Kidney (tissue), 14 donors: ENCODE measurements around the gene GPX4. TPM values are rescaled to one million over a fixed set of nuclear protein-coding genes. Genes with fewer than 3 reads are reported as not detected.

Experiments used
- DNase-seq, 5 donors: peaks; one replicate each; pipeline ENCODE4 v3.0.0-alpha.2; 2013 to 2020
- FAIRE-seq: peaks from 2 replicates; lab custom pipeline; 2012; peaks lifted over from hg19 to GRCh38; lab: Jason Lieb, UNC
- H3K27ac ChIP-seq, 2 donors: one replicate each; pipeline ENCODE4 v1.7.0; 2013; ENCODE audit warnings: low read depth in 2 of 2, low read length in 2 of 2, inconsistent platforms in 1 of 2
- H3K27me3 ChIP-seq: one replicate; pipeline ENCODE4 v1.7.1; 2013; ENCODE audit warnings: low read length, inconsistent platforms; ENCODE audit not compliant: control insufficient read depth, insufficient read depth
- H3K36me3 ChIP-seq, 3 donors: one replicate each; pipeline versions ENCODE4 v1.7.0 to v1.7.1; 2013; ENCODE audit warnings: low read length in 3 of 3, control low read depth in 1 of 3, inconsistent platforms in 1 of 3; ENCODE audit not compliant: insufficient read depth in 3 of 3, control insufficient read depth in 2 of 3
- H3K4me1 ChIP-seq, 3 donors: one replicate each; pipeline versions ENCODE4 v1.7.0 to v1.7.1; 2013; ENCODE audit warnings: low read length in 3 of 3, inconsistent platforms in 1 of 3, low read depth in 1 of 3; ENCODE audit not compliant: control insufficient read depth in 2 of 3, insufficient read depth in 2 of 3
- H3K4me3 ChIP-seq, 3 donors: one replicate each; pipeline versions ENCODE4 v1.7.0 to v1.8.1; 2013; ENCODE audit warnings: low read length in 3 of 3, control low read depth in 1 of 3, inconsistent platforms in 1 of 3
- H3K9ac ChIP-seq, 3 donors: one replicate each; pipeline versions ENCODE4 v1.7.0 to v1.7.1; 2013; ENCODE audit warnings: low read length in 3 of 3, control low read depth in 1 of 3, inconsistent platforms in 1 of 3
- H3K9me3 ChIP-seq, 3 donors: one replicate each; pipeline versions ENCODE4 v1.7.0 to v1.7.1; 2013; ENCODE audit warnings: low read length in 3 of 3, control low read depth in 1 of 3, inconsistent platforms in 1 of 3; ENCODE audit not compliant: control insufficient read depth in 2 of 3, insufficient read depth in 1 of 3
- intact Hi-C: fragments of 100-400 bp; cut with DNase I; formaldehyde crosslinking; loops from one replicate; pipeline ENCODE4 v1.11.1; 2022
- polyA plus RNA-seq: library from polyadenylated mRNA; stranded (reverse); fragments of 350-450 nt; fragmentation: Illumina TruSeq; extraction: RNeasy Lipid Tissue Mini Kit (QIAGEN cat#74804); gene quantifications from one replicate; pipeline ENCODE4 v1.2.3, GENCODE V29; 2014; ENCODE audit warnings: low read depth, low replicate concordance; ENCODE audit not compliant: insufficient read depth
- total RNA-seq: library from RNA; stranded (reverse); fragmentation: NEBNext Ultra II Directional; extraction: Animal tissue kit (Norgen Biotek cat#: 25700); gene quantifications from one replicate; pipeline ENCODE4 v1.2.1, GENCODE V29; 2021
- TF ChIP-seq, protein P1 (sequence below): IDR thresholded peaks from 3 replicates; pipeline ENCODE4 v1.5.1; 2012; ENCODE audit warnings: mild to moderate bottlenecking, moderate library complexity, borderline replicate concordance; ENCODE audit not compliant: insufficient read depth; ENCODE audit errors: extremely low read depth
- donor health status: control.
- donor health status: control.
- donor health status: control.
- donor health status: control.
- donor health status: control.
- donor health status: DM: yes; HTN: yes; CAD: no.
- donor health status: Normal renal cell carcinoma (clear cell type).

GPX4 gene
- total and polyA plus RNA-seq, 2 donors from 2014 or later, result 268 to 966 TPM

DNA sequence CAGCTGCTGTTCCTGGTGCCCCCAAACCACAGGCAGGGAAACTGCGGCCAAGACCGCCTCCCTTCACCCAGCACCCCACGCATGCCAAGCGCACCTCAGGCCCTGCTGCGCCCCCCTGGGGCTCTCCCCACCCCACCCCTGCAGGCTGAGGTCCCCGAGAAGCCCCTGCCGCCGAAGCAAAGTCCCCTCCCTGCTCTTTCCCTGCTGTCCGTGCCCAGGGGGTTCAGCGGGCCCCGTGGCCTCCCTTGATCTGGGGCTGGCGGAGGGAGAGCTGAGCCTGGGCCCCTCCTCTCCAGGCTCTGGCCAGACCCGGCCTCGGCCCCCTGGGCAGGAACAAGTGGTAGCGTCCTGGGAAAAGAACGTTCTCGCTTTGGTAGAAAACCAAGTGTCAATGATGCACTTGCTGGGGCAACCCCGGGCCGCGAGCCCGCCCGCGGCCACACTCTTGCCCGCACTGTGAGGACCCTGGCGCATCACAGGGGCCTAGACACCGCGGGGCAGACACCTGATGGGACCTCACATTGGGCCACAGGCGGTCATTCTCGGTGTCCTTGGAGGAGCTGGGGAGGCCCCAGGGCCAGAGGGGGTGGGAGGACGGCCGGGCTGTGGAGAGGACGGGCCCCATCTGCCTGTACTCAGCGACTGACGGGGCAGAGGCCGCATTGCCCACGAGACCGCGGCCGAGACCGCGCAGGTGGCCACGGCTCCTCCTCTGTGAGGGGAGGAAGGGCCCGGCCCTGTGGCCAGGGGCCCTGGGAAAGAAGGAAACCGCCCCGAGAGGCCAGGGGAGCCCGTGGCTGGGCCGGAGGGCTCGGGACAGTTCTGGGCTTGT, 29.0 kb downstream of the GPX4 start:
- DNase-seq, result no peak
- H3K27ac ChIP-seq, result peak overlapping the region; percentile 94 to 96
- peaks cover 0 to 20% (median 0%) of the 10 kb centered on the region in 3 donors for H3K4me1 ChIP-seq
- H3K27me3 ChIP-seq, result no peaks in the 10 kb centered on the region
- H3K9ac ChIP-seq, result peak overlapping the region in 1 of 3 donors; percentile 58
- H3K9me3 ChIP-seq, result no peaks in the 10 kb centered on the region
- intact Hi-C loops, result no loop called here
- peak overlapping the region in 2 of 3 donors; percentile 9 to 29 for H3K4me3 ChIP-seq
- TF ChIP-seq, protein P1, sequence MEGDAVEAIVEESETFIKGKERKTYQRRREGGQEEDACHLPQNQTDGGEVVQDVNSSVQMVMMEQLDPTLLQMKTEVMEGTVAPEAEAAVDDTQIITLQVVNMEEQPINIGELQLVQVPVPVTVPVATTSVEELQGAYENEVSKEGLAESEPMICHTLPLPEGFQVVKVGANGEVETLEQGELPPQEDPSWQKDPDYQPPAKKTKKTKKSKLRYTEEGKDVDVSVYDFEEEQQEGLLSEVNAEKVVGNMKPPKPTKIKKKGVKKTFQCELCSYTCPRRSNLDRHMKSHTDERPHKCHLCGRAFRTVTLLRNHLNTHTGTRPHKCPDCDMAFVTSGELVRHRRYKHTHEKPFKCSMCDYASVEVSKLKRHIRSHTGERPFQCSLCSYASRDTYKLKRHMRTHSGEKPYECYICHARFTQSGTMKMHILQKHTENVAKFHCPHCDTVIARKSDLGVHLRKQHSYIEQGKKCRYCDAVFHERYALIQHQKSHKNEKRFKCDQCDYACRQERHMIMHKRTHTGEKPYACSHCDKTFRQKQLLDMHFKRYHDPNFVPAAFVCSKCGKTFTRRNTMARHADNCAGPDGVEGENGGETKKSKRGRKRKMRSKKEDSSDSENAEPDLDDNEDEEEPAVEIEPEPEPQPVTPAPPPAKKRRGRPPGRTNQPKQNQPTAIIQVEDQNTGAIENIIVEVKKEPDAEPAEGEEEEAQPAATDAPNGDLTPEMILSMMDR, result no peak
- FAIRE-seq, result no peak
- no peaks in the 10 kb centered on the region for H3K36me3 ChIP-seq

DNA sequence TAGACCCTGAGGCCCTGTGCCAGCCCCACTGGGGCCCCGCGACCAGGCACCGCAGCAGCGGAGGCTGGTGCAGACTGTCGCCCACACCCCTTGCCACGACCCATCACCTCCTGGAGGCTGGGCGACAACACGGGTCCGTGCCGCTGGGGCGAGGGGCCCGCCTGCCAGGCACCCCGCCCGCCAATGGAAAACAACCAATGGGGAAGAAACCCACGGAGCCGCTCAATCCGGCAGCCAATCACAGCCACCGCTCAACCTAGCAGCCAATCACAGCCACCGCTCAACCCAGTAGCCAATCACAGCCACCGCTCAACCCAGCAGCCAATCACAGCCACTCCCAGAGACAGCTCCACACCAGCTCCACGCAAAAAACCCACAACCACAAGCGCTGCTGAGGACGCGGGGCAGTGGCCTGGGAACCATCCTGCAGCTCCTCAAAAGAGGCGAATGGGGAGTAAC, 29.7 kb downstream of the GPX4 start:
- no peak overlapping the region for H3K4me3 ChIP-seq
- H3K4me1 ChIP-seq, result peaks cover 0 to 20% (median 0%) of the 10 kb centered on the region in 3 donors
- DNase-seq, result no peak
- no peaks in the 10 kb centered on the region for H3K9me3 ChIP-seq
- no peak overlapping the region for H3K9ac ChIP-seq
- no peak for FAIRE-seq
- no peaks in the 10 kb centered on the region for H3K36me3 ChIP-seq
- intact Hi-C loops, result no loop called here
- no peaks in the 10 kb centered on the region for H3K27me3 ChIP-seq
- peak overlapping the region; percentile 94 to 96 for H3K27ac ChIP-seq
- TF ChIP-seq, protein P1, result no peak

DNA sequence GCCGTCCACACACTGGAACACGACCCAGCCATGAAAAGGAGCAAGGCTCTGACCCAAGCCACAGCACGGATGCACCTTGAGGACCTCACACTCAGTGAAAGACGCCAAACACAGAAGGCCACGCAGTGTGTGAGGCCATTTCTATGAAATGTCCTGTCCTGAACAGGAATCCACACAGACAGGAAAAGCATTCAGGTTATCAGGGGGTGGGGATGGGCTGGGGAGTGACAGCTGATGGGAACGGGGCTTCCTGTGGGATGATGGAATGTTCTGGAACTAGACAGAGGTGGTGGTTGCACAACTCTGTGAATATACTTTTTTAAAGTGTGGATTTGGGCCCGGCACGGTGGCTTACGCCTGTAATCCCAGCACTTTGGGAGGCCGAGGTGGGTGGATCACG, 30.6 kb downstream of the GPX4 start:
- Histone ChIP-seq H3K4me3 (no peak overlapping the region), H3K4me1 (peaks cover 0 to 20% (median 0%) of the 10 kb centered on the region in 3 donors), H3K27me3 (no peaks in the 10 kb centered on the region), H3K36me3 (no peaks in the 10 kb centered on the region), H3K9ac (no peak overlapping the region), H3K9me3 (no peaks in the 10 kb centered on the region), H3K27ac (peak overlapping the region; percentile 58 to 96)
- intact Hi-C loops, result no loop called here
- DNase-seq (no peak), FAIRE-seq (no peak)
- TF ChIP-seq, protein P1, result no peak
